GM23338 (cell line): ENCODE results near the gene HSPA12B. TPM values are rescaled to one million over a fixed set of nuclear protein-coding genes. Genes with fewer than 3 reads are reported as not detected.

ENCODE experiments used
- ATAC-seq: fragments of 200-7000 bp; cut with Tn5 transposase; 3 replicates; pipeline ENCODE4 v1.9.1; 2020
- DNase-seq: peaks from one replicate; pipeline ENCODE4 v3.0.0-alpha.2; 2015; ENCODE audit warnings: low spot score
- H2AFZ ChIP-seq: fragments of 200-600 bp; sonication (generic); 2 replicates; pipeline ENCODE4 v1.8.0; 2016; ENCODE audit warnings: antibody characterized with exemption, mild to moderate bottlenecking, moderate library complexity
- H3F3A ChIP-seq: fragments of 200-600 bp; sonication (generic); replicated peaks from 2 replicates; pipeline ENCODE4 v1.8.0; 2017; ENCODE audit warnings: antibody characterized with exemption, mixed run types, low read depth
- H3K27ac ChIP-seq: fragments of 200-600 bp; sonication (generic); 2 replicates; pipeline ENCODE4 v1.6.1; 2016; ENCODE audit warnings: low read depth
- H3K27me3 ChIP-seq: fragments of 200-600 bp; sonication (generic); 2 replicates; pipeline ENCODE4 v1.8.0; 2016; ENCODE audit warnings: mild to moderate bottlenecking, mixed run types, moderate library complexity; ENCODE audit not compliant: insufficient read depth
- H3K36me3 ChIP-seq: fragments of 200-600 bp; sonication (generic); 2 replicates; pipeline ENCODE4 v1.8.0; 2016; ENCODE audit warnings: mild to moderate bottlenecking; ENCODE audit not compliant: insufficient read depth
- H3K4me1 ChIP-seq: fragments of 200-600 bp; sonication (generic); 2 replicates; pipeline ENCODE4 v1.8.0; 2016; ENCODE audit warnings: mild to moderate bottlenecking, moderate library complexity; ENCODE audit not compliant: insufficient read depth
- H3K4me2 ChIP-seq: fragments of 200-600 bp; sonication (generic); 2 replicates; pipeline ENCODE4 v1.7.1; 2017; ENCODE audit warnings: mixed run types
- H3K4me3 ChIP-seq: fragments of 200-600 bp; sonication (generic); 2 replicates; pipeline ENCODE4 v1.6.1; 2016; ENCODE audit warnings: mixed run types
- H3K79me2 ChIP-seq: fragments of 200-600 bp; sonication (generic); replicated peaks from 2 replicates; pipeline ENCODE4 v1.8.0; 2017; ENCODE audit warnings: mild to moderate bottlenecking; ENCODE audit not compliant: insufficient read depth
- H3K9me2 ChIP-seq: fragments of 200-600 bp; sonication (generic); 2 replicates; pipeline ENCODE4 v1.8.0; 2017; ENCODE audit not compliant: insufficient read depth
- H4K20me1 ChIP-seq: fragments of 200-600 bp; sonication (generic); replicated peaks from 2 replicates; pipeline ENCODE4 v1.8.0; 2017; ENCODE audit warnings: mild to moderate bottlenecking; ENCODE audit not compliant: insufficient read depth
- H3K27ac Mint-ChIP-seq: 2 replicates; pipeline ENCODE4 v1.8.0; 2020; ENCODE audit warnings: inconsistent platforms, mild to moderate bottlenecking, moderate library complexity, mixed read lengths
- H3K27me3 Mint-ChIP-seq: 3 replicates; pipeline ENCODE4 v1.8.0; 2022; ENCODE audit warnings: low read depth, mild to moderate bottlenecking, moderate library complexity, mixed read lengths, inconsistent platforms; ENCODE audit not compliant: insufficient read depth, poor library complexity
- H3K36me3 Mint-ChIP-seq: 3 replicates; pipeline ENCODE4 v1.8.0; 2021; ENCODE audit warnings: low read depth, mild to moderate bottlenecking, inconsistent platforms, moderate library complexity, mixed read lengths
- H3K4me1 Mint-ChIP-seq: 3 replicates; pipeline ENCODE4 v1.8.0; 2020; ENCODE audit warnings: mild to moderate bottlenecking, inconsistent platforms, mixed read lengths
- H3K4me3 Mint-ChIP-seq: 3 replicates; pipeline ENCODE4 v1.8.0; 2021; ENCODE audit warnings: moderate library complexity, mild to moderate bottlenecking, inconsistent platforms, mixed read lengths
- H3K9me3 Mint-ChIP-seq: 3 replicates; pipeline ENCODE4 v1.8.0; 2020; ENCODE audit warnings: moderate library complexity, mild to moderate bottlenecking, inconsistent platforms, mixed read lengths
- CREB1 ChIP-seq: fragments of 250-450 bp; sonication (Bioruptor Pico); IDR thresholded peaks from 2 replicates; pipeline ENCODE4 v1.5.0; 2020; ENCODE audit warnings: low read depth, mild to moderate bottlenecking, moderate library complexity
- CTCF ChIP-seq, 2 experiments: fragments of 200-600 bp in 1 of 2; sonication (generic) in 1 of 2; conservative IDR thresholded peaks; 2 replicates each; pipeline versions ENCODE4 v1.5.1 to v1.6.1; 2016 to 2017; ENCODE audit warnings: antibody characterized with exemption in 2 of 2, low read depth in 2 of 2, mild to moderate bottlenecking in 2 of 2, moderate library complexity in 1 of 2
- EZH2 ChIP-seq: fragments of 200-600 bp; sonication (generic); IDR thresholded peaks from one replicate; pipeline ENCODE4 v1.8.0; 2017; ENCODE audit warnings: antibody characterized with exemption, mild to moderate bottlenecking, low read depth; ENCODE audit not compliant: unreplicated experiment
- EZH2phosphoT487 ChIP-seq: fragments of 200-600 bp; sonication (generic); IDR thresholded peaks from one replicate; pipeline ENCODE4 v1.8.1; 2018; ENCODE audit warnings: antibody characterized with exemption; ENCODE audit not compliant: unreplicated experiment
- JUNB ChIP-seq: IDR thresholded peaks from one replicate; pipeline ENCODE4 v1.6.1; 2016; ENCODE audit warnings: antibody characterized with exemption; ENCODE audit not compliant: unreplicated experiment
- NANOG ChIP-seq: IDR thresholded peaks from 2 replicates; pipeline ENCODE4 v1.6.1; 2016; ENCODE audit warnings: antibody characterized with exemption, borderline replicate concordance
- POLR2AphosphoS5 ChIP-seq: IDR thresholded peaks from 2 replicates; pipeline ENCODE4 v1.6.1; 2016; ENCODE audit warnings: antibody characterized with exemption, low read depth
- STAT1 ChIP-seq: IDR thresholded peaks from one replicate; pipeline ENCODE4 v1.6.1; 2016; ENCODE audit warnings: antibody characterized with exemption; ENCODE audit not compliant: unreplicated experiment
- ZNF114 ChIP-seq: fragments of 250-450 bp; sonication (Bioruptor Pico); IDR thresholded peaks from 2 replicates; pipeline ENCODE4 v1.5.0; 2020; ENCODE audit warnings: mild to moderate bottlenecking, moderate library complexity
- ZNF331 ChIP-seq: fragments of 250-450 bp; sonication (Bioruptor Pico); IDR thresholded peaks from 2 replicates; pipeline ENCODE4 v1.5.0; 2020; ENCODE audit warnings: low read depth, mild to moderate bottlenecking, moderate library complexity
- polyA plus RNA-seq: library from polyadenylated mRNA; unstranded; fragments of >200 nt; fragmentation: Nextera tagmentation; extraction: Ambion mirVana; gene quantifications from 2 replicates; pipeline ENCODE4 v1.2.1, GENCODE V29; 2016
- total RNA-seq: library from RNA; depleted of rRNA; stranded (reverse); fragments of >200 nt; shearing (Covaris generic); gene quantifications from 2 replicates; pipeline ENCODE4 v1.2.3, GENCODE V29; 2014
- TF ChIP-seq, protein P1 (sequence below): IDR thresholded peaks from one replicate; pipeline ENCODE4 v1.6.1; 2018; ENCODE audit warnings: antibody characterized with exemption; ENCODE audit not compliant: unreplicated experiment
- TF ChIP-seq, protein P2 (sequence below): IDR thresholded peaks from 2 replicates; pipeline ENCODE4 v1.6.1; 2016; ENCODE audit warnings: antibody characterized with exemption
- TF ChIP-seq, protein P3 (sequence below): fragments of 250-450 bp; sonication (Bioruptor Pico); IDR thresholded peaks from 2 replicates; pipeline ENCODE4 v1.5.0; 2020; ENCODE audit warnings: mild to moderate bottlenecking, moderate library complexity

Gene HSPA12B
- total and polyA plus RNA-seq, 2 experiments from 2014 or later, result 2.8 to 6.5 TPM

DNA sequence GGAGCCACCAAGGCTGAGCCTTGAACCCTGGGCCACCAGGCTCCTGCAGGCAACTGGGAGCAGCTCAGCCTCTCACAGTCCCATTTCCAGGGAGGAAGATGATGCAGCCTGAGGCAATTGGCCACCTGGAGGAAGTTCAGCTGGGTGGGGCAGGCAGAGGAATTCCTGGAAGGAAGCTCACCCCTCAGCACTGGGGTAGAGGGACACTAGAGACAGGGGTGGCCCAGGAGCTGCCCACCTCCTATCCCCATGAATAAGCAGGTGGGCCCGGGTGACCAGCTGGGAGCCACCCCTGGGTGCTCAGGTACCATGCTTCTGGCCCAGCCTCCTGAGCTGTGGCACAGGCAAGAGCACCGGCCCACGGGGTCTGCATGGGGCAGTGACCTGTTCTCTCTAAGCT lies 3.6 kb upstream of the HSPA12B start:
- no peak overlapping the region for H2AFZ ChIP-seq
- H3K9me2 ChIP-seq, result no peaks in the 10 kb centered on the region
- no peaks in the 10 kb centered on the region for H3K79me2 ChIP-seq
- H3F3A ChIP-seq, result no peaks in the 10 kb centered on the region
- Mint-ChIP-seq H3K4me3 (no peak overlapping the region), H3K27me3 (peaks cover 34% of the 10 kb centered on the region), H3K36me3 (no peaks in the 10 kb centered on the region; the same call in 2 of the 3 replicates), H3K4me1 (peaks cover 19% of the 10 kb centered on the region), H3K27ac (no peak overlapping the region), H3K9me3 (no peaks in the 10 kb centered on the region; the same call in 1 of the 3 replicates)
- no peaks in the 10 kb centered on the region for H3K36me3 ChIP-seq
- no peak for DNase-seq
- no peak overlapping the region for H3K4me3 ChIP-seq
- no peak overlapping the region for H3K27ac ChIP-seq
- H4K20me1 ChIP-seq, result no peaks in the 10 kb centered on the region
- no peak overlapping the region for H3K4me2 ChIP-seq
- TF ChIP-seq STAT1, result no peak
- TF ChIP-seq CREB1 (CRISPR knock-in tag), result no peak
- no peak for TF ChIP-seq POLR2AphosphoS5
- TF ChIP-seq CTCF (conservative IDR thresholded peaks at IDR 0.05; ENCODE audit: low read depth in 2 of 2), result no peak
- no peak for TF ChIP-seq ZNF114 (CRISPR knock-in tag)
- no peak for TF ChIP-seq NANOG
- TF ChIP-seq, protein P1, sequence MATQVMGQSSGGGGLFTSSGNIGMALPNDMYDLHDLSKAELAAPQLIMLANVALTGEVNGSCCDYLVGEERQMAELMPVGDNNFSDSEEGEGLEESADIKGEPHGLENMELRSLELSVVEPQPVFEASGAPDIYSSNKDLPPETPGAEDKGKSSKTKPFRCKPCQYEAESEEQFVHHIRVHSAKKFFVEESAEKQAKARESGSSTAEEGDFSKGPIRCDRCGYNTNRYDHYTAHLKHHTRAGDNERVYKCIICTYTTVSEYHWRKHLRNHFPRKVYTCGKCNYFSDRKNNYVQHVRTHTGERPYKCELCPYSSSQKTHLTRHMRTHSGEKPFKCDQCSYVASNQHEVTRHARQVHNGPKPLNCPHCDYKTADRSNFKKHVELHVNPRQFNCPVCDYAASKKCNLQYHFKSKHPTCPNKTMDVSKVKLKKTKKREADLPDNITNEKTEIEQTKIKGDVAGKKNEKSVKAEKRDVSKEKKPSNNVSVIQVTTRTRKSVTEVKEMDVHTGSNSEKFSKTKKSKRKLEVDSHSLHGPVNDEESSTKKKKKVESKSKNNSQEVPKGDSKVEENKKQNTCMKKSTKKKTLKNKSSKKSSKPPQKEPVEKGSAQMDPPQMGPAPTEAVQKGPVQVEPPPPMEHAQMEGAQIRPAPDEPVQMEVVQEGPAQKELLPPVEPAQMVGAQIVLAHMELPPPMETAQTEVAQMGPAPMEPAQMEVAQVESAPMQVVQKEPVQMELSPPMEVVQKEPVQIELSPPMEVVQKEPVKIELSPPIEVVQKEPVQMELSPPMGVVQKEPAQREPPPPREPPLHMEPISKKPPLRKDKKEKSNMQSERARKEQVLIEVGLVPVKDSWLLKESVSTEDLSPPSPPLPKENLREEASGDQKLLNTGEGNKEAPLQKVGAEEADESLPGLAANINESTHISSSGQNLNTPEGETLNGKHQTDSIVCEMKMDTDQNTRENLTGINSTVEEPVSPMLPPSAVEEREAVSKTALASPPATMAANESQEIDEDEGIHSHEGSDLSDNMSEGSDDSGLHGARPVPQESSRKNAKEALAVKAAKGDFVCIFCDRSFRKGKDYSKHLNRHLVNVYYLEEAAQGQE, result no peak
- no peak for TF ChIP-seq ZNF331 (CRISPR knock-in tag)
- TF ChIP-seq, protein P2, sequence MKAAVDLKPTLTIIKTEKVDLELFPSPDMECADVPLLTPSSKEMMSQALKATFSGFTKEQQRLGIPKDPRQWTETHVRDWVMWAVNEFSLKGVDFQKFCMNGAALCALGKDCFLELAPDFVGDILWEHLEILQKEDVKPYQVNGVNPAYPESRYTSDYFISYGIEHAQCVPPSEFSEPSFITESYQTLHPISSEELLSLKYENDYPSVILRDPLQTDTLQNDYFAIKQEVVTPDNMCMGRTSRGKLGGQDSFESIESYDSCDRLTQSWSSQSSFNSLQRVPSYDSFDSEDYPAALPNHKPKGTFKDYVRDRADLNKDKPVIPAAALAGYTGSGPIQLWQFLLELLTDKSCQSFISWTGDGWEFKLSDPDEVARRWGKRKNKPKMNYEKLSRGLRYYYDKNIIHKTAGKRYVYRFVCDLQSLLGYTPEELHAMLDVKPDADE, result no peak
- no peak for TF ChIP-seq JUNB
- no peak for TF ChIP-seq EZH2
- TF ChIP-seq, protein P3, sequence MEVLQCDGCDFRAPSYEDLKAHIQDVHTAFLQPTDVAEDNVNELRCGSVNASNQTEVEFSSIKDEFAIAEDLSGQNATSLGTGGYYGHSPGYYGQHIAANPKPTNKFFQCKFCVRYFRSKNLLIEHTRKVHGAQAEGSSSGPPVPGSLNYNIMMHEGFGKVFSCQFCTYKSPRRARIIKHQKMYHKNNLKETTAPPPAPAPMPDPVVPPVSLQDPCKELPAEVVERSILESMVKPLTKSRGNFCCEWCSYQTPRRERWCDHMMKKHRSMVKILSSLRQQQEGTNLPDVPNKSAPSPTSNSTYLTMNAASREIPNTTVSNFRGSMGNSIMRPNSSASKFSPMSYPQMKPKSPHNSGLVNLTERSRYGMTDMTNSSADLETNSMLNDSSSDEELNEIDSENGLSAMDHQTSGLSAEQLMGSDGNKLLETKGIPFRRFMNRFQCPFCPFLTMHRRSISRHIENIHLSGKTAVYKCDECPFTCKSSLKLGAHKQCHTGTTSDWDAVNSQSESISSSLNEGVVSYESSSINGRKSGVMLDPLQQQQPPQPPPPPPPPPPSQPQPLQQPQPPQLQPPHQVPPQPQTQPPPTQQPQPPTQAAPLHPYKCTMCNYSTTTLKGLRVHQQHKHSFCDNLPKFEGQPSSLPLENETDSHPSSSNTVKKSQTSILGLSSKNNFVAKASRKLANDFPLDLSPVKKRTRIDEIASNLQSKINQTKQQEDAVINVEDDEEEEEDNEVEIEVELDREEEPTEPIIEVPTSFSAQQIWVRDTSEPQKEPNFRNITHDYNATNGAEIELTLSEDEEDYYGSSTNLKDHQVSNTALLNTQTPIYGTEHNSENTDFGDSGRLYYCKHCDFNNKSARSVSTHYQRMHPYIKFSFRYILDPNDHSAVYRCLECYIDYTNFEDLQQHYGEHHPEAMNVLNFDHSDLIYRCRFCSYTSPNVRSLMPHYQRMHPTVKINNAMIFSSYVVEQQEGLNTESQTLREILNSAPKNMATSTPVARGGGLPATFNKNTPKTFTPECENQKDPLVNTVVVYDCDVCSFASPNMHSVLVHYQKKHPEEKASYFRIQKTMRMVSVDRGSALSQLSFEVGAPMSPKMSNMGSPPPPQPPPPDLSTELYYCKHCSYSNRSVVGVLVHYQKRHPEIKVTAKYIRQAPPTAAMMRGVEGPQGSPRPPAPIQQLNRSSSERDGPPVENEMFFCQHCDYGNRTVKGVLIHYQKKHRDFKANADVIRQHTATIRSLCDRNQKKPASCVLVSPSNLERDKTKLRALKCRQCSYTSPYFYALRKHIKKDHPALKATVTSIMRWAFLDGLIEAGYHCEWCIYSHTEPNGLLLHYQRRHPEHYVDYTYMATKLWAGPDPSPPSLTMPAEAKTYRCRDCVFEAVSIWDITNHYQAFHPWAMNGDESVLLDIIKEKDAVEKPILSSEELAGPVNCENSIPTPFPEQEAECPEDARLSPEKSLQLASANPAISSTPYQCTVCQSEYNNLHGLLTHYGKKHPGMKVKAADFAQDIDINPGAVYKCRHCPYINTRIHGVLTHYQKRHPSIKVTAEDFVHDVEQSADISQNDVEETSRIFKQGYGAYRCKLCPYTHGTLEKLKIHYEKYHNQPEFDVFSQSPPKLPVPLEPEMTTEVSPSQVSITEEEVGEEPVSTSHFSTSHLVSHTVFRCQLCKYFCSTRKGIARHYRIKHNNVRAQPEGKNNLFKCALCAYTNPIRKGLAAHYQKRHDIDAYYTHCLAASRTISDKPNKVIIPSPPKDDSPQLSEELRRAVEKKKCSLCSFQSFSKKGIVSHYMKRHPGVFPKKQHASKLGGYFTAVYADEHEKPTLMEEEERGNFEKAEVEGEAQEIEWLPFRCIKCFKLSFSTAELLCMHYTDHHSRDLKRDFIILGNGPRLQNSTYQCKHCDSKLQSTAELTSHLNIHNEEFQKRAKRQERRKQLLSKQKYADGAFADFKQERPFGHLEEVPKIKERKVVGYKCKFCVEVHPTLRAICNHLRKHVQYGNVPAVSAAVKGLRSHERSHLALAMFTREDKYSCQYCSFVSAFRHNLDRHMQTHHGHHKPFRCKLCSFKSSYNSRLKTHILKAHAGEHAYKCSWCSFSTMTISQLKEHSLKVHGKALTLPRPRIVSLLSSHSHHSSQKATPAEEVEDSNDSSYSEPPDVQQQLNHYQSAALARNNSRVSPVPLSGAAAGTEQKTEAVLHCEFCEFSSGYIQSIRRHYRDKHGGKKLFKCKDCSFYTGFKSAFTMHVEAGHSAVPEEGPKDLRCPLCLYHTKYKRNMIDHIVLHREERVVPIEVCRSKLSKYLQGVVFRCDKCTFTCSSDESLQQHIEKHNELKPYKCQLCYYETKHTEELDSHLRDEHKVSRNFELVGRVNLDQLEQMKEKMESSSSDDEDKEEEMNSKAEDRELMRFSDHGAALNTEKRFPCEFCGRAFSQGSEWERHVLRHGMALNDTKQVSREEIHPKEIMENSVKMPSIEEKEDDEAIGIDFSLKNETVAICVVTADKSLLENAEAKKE (CRISPR knock-in tag), result no peak
- TF ChIP-seq EZH2phosphoT487, result no peak
- H3K27me3 ChIP-seq, result peaks cover 35% of the 10 kb centered on the region
- ATAC-seq, result no peak
- peaks cover 10% of the 10 kb centered on the region for H3K4me1 ChIP-seq
